ENCODE measurements around the gene UQCR11. TPM values are rescaled to one million over a fixed set of nuclear protein-coding genes. Genes with fewer than 3 reads are reported as not detected.
"Not testable (repeated sequence)": the region's sequence is repeated elsewhere in the genome, so short reads cannot be mapped to it uniquely, and the experiment has no call there.

The UQCR11 gene
- polyA plus RNA-seq, 1 donor (not counting 4 experiments of a cell fraction or from before 2014, with no cell fraction given): 327 TPM

GRCh38 chr19:1645299-1645698 lies 40.0 kb upstream of the UQCR11 start:
- Histone ChIP-seq H3K4me1 (ENCODE audit: control insufficient read depth, extremely low read depth, insufficient read depth, low read length) (no peaks in the 10 kb centered on the region), H3K27me3 (ENCODE audit: control insufficient read depth, extremely low read depth, insufficient read depth, low read length) (no peaks in the 10 kb centered on the region), H3K9ac (ENCODE audit: control insufficient read depth, extremely low read depth, insufficient read depth, low read length) (no peak overlapping the region), H3K9me1 (ENCODE audit: control insufficient read depth, extremely low read depth, insufficient read depth, low read length) (no peaks in the 10 kb centered on the region), H3K36me3 (ENCODE audit: control insufficient read depth in 2 of 2, extremely low read depth in 1 of 2, insufficient read depth in 2 of 2, low read length in 2 of 2) (peaks cover 26 to 38% of the 10 kb centered on the region in 2 experiments), H3K4me2 (ENCODE audit: control insufficient read depth, extremely low read depth, insufficient read depth, low read depth, low read length) (no peak overlapping the region), H4K20me1 (ENCODE audit: control insufficient read depth, extremely low read depth, insufficient read depth, low read length) (no peaks in the 10 kb centered on the region), H3K9me3 (ENCODE audit: control insufficient read depth, low read depth, low read length) (no peaks in the 10 kb centered on the region), H2AFZ (ENCODE audit: control insufficient read depth, low read length) (no peak overlapping the region), H3K79me2 (ENCODE audit: control insufficient read depth, insufficient read depth, low read length) (peaks cover 25% of the 10 kb centered on the region), H3K4me3 (ENCODE audit: control insufficient read depth in 2 of 3, extremely low read depth in 1 of 3, insufficient read depth in 2 of 3, low read depth in 1 of 3, low read length in 3 of 3) (no peak overlapping the region), H3K27ac (ENCODE audit: control insufficient read depth, insufficient read depth, low read length) (no peak overlapping the region)
- TF ChIP-seq EZH2 (IDR thresholded peaks at IDR 0.05; ENCODE audit: low read length) (no peak), CTCF (optimal IDR thresholded peaks at IDR 0.05 in 1 of 3, IDR thresholded peaks at IDR 0.05 in 1 of 3, conservative IDR thresholded peaks at IDR 0.05 in 1 of 3; ENCODE audit: extremely low read depth in 1 of 3, insufficient read depth in 2 of 3, low read length in 3 of 3) (no peak)
- DNase-seq (ENCODE audit: low read depth, low spot score) (no peak), FAIRE-seq (no peak)
- dilution Hi-C loops (cut with MboI; ENCODE audit: extremely low pct_ligation_motif_present, low sequenced_read_pairs): no loop called here

- DNase-seq (ENCODE audit: low read depth, low spot score) (no peak), FAIRE-seq (no peak)
- Histone ChIP-seq H2AFZ (ENCODE audit: control insufficient read depth, low read length) (no peak overlapping the region), H3K27ac (ENCODE audit: control insufficient read depth, insufficient read depth, low read length) (no peak overlapping the region), H3K9me1 (ENCODE audit: control insufficient read depth, extremely low read depth, insufficient read depth, low read length) (no peaks in the 10 kb centered on the region), H3K9ac (ENCODE audit: control insufficient read depth, extremely low read depth, insufficient read depth, low read length) (no peak overlapping the region), H4K20me1 (ENCODE audit: control insufficient read depth, extremely low read depth, insufficient read depth, low read length) (no peaks in the 10 kb centered on the region), H3K4me3 (ENCODE audit: control insufficient read depth in 2 of 3, extremely low read depth in 1 of 3, insufficient read depth in 2 of 3, low read depth in 1 of 3, low read length in 3 of 3) (no peak overlapping the region), H3K27me3 (ENCODE audit: control insufficient read depth, extremely low read depth, insufficient read depth, low read length) (no peaks in the 10 kb centered on the region), H3K36me3 (ENCODE audit: control insufficient read depth in 2 of 2, extremely low read depth in 1 of 2, insufficient read depth in 2 of 2, low read length in 2 of 2) (peaks cover 28 to 39% of the 10 kb centered on the region in 2 experiments), H3K9me3 (ENCODE audit: control insufficient read depth, low read depth, low read length) (no peaks in the 10 kb centered on the region), H3K4me1 (ENCODE audit: control insufficient read depth, extremely low read depth, insufficient read depth, low read length) (no peaks in the 10 kb centered on the region), H3K79me2 (ENCODE audit: control insufficient read depth, insufficient read depth, low read length) (peaks cover 21% of the 10 kb centered on the region), H3K4me2 (ENCODE audit: control insufficient read depth, extremely low read depth, insufficient read depth, low read depth, low read length) (no peak overlapping the region)
- dilution Hi-C loops (cut with MboI; ENCODE audit: extremely low pct_ligation_motif_present, low sequenced_read_pairs): no loop called here
- TF ChIP-seq CTCF (optimal IDR thresholded peaks at IDR 0.05 in 1 of 3, IDR thresholded peaks at IDR 0.05 in 1 of 3, conservative IDR thresholded peaks at IDR 0.05 in 1 of 3; ENCODE audit: extremely low read depth in 1 of 3, insufficient read depth in 2 of 3, low read length in 3 of 3) (no peak), EZH2 (IDR thresholded peaks at IDR 0.05; ENCODE audit: low read length) (no peak)
Observed at GRCh38 chr19:1644070-1644469, 38.8 kb upstream of the UQCR11 start.

GRCh38 chr19:1640893-1641448 lies 35.7 kb upstream of the UQCR11 start:
- H3K4me2 ChIP-seq (ENCODE audit: control insufficient read depth, extremely low read depth, insufficient read depth, low read depth, low read length); H3K27me3 ChIP-seq (ENCODE audit: control insufficient read depth, extremely low read depth, insufficient read depth, low read length); H3K27ac ChIP-seq (ENCODE audit: control insufficient read depth, insufficient read depth, low read length); dilution Hi-C loops (cut with MboI; ENCODE audit: extremely low pct_ligation_motif_present, low sequenced_read_pairs); FAIRE-seq; H3K4me1 ChIP-seq (ENCODE audit: control insufficient read depth, extremely low read depth, insufficient read depth, low read length); H3K9me3 ChIP-seq (ENCODE audit: control insufficient read depth, low read depth, low read length); H3K9me1 ChIP-seq (ENCODE audit: control insufficient read depth, extremely low read depth, insufficient read depth, low read length); H3K9ac ChIP-seq (ENCODE audit: control insufficient read depth, extremely low read depth, insufficient read depth, low read length); H4K20me1 ChIP-seq (ENCODE audit: control insufficient read depth, extremely low read depth, insufficient read depth, low read length); H3K4me3 ChIP-seq (ENCODE audit: control insufficient read depth in 2 of 3, extremely low read depth in 1 of 3, insufficient read depth in 2 of 3, low read depth in 1 of 3, low read length in 3 of 3); DNase-seq (ENCODE audit: low read depth, low spot score); H2AFZ ChIP-seq (ENCODE audit: control insufficient read depth, low read length): not testable (repeated sequence)
- Histone ChIP-seq H3K79me2 (ENCODE audit: control insufficient read depth, insufficient read depth, low read length) (peaks cover 29% of the 10 kb centered on the region), H3K36me3 (ENCODE audit: control insufficient read depth in 2 of 2, extremely low read depth in 1 of 2, insufficient read depth in 2 of 2, low read length in 2 of 2) (peaks cover 27 to 31% of the 10 kb centered on the region in 2 experiments)
